HG02970 (cell line): Measurements from ENCODE around the gene DNMT3B.
"Not testable (repeated sequence)": the region's sequence is repeated elsewhere in the genome, so short reads cannot be mapped to it uniquely, and the experiment has no call there.

Experiments used
- ATAC-seq: cut with Tn5 transposase; IDR thresholded peaks from one replicate; pipeline ENCODE4 v1.9.1; 2021; ENCODE audit warnings: mild to moderate bottlenecking, moderate library complexity, moderate number of reproducible peaks; ENCODE audit not compliant: unreplicated experiment, low FRiP score

The DNMT3B gene

GRCh38 chr20:32762754-32763201 is 593 bp downstream of the DNMT3B start:
- ATAC-seq, result no peak

- no peak for ATAC-seq
Observed at GRCh38 chr20:32763202-32764004, 1.2 kb downstream of the DNMT3B start.

- ATAC-seq, result no peak
Observed at GRCh38 chr20:32764005-32764960, 2.1 kb downstream of the DNMT3B start.

DNA sequence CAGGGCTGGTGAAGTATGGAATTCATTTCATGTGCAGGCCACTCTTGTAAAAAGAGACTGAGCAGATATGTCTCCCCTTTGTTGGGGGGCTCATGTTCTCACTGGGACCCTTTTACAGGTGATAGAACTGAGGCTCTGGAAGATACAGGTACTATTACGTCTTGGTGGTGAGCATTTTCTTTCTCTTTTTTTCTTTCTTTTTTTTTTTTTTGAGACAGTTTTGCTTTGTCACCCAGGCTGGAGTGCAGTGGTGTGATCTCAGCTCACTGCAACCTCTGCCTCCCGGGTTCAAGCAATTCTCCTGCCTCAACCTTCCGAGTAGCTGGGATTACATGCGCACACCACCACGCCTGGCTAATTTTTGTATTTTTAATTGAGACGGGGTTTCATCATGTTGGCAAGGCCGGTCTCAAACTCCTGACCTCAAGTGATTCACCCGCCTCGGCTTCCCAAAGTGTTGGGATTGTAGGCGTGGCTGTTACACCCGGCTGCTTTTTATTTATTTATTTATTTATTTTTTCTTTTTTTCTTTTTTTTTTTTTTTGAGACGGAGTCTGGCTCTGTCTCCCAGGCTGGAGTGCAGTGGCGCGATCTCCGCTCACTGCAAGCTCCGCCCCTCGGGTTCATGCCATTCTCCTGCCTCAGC is 3.2 kb downstream of the DNMT3B start:
- ATAC-seq, result not testable (repeated sequence)

- no peak for ATAC-seq
Observed at GRCh38 chr20:32767418-32768198, 5.4 kb downstream of the DNMT3B start.

GRCh38 chr20:32772046-32772445 is 9.9 kb downstream of the DNMT3B start:
- ATAC-seq, result no peak

GRCh38 chr20:32773223-32773622 is 11.0 kb downstream of the DNMT3B start:
- no peak for ATAC-seq

DNA sequence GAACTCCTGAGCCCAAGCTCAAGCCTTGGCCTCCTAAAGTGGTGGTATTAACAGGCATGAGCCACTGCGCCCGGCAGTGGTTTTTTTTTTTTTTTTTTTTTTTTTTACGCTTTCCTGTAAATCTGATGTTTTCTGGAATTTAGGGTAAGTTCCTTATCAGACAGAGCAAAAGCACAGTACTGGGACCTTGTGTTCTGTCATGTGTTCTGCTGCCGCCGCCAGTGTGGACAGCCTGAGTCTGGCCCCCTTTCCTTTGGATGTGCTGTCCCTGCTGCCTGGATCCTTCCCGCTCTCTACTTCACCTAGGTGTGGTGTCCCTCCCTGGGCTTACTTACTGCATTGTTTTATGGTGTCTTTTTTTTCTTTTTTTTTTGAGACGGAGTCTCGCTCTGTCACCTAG is 11.7 kb downstream of the DNMT3B start:
- ATAC-seq, result no peak

GRCh38 chr20:32775336-32775991 is 13.3 kb downstream of the DNMT3B start:
- no peak for ATAC-seq

DNA sequence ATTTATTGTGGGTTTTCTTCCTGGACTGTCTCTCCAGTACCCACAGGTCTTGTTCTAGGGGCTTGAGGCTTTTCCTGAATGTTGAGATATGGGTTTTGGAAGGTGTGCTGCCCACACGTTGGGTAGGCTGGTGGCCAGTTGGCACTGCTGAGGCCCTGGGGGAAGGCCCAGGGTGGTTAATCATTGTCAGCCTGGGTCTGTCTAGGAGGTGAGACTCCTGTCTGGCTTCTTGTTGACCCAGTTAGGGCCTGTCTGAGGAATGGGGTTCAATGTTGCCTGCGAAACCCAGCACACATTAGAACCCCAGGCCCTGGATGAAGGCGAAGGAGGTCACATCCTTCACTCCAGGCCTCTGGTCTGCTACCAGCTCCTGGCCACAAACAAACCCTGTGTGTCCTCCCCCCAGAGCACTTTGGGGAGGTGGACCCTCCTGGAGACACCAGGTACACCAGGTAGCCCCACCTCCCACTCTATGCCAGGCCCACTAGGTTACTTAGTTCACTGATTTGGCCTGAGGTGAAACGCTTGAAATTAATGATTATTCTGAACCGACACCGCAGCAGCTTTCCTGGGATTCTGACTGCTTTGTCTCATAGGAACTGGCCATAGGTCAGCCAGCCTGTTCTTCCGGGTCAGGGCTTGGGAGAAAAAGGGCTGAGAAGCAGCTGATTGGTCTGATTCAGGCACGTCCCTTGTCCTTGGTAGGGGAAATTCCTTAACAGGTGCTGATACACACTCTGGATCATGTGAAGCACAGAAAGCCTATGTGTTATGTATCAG is 15.2 kb downstream of the DNMT3B start:
- no peak for ATAC-seq

- ATAC-seq, result no peak
Observed at GRCh38 chr20:32779500-32780211, 17.5 kb downstream of the DNMT3B start.

- no peak for ATAC-seq
Observed at GRCh38 chr20:32780278-32780677, 18.1 kb downstream of the DNMT3B start.

GRCh38 chr20:32780749-32781655 is 18.8 kb downstream of the DNMT3B start:
- ATAC-seq, result no peak

DNA sequence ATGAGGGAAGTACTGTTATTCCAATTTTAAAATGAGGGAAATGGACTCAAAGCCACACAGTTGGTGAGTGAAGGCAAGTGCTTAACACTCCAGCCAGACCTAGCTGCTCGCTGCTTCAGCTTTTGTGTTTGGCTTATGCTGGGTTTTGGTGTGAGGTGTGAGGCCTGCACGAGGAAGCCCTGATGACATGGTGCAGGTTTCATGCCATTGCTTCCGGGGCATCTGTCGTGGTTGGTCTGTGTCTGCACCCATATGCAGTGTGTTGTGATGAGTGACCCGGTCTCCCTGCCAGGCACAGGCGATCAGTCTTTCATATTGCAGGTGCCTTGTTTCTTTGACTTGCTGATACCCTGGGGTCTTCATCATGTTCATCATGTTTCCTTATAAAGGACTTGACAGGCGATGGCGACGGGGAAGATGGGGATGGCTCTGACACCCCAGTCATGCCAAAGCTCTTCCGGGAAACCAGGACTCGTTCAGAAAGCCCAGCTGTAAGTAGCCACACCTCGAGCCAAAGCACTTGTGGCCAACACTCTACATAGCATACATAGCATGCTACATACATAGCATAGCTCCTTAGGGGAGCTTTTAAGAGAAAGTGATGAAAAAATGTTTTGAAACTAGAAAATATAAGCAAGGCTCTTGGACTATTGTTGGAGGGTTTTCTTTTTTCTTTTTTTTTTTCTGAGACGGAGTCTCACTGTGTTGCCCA is 22.3 kb downstream of the DNMT3B start:
- no peak for ATAC-seq

- no peak for ATAC-seq
Observed at GRCh38 chr20:32786059-32786760, 24.0 kb downstream of the DNMT3B start.

DNA sequence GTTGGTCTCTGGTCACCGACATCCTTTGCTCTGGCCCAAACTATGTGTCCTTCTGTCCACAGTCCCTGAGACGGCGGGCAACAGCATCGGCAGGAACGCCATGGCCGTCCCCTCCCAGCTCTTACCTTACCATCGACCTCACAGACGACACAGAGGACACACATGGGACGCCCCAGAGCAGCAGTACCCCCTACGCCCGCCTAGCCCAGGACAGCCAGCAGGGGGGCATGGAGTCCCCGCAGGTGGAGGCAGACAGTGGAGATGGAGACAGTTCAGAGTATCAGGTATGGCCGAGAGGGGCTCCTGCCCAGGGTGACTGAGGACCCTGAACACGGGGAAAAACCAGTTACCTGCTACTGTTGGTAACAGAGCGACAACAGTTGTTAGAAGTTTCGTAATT is 25.0 kb downstream of the DNMT3B start:
- ATAC-seq, result no peak
